IPS-18a (cell line): ENCODE data around the gene CEP152.

Experiments used
- H3K27ac ChIP-seq: one replicate; pipeline ENCODE4 v1.5.1; 2013; ENCODE audit warnings: low read length
- H3K27me3 ChIP-seq: one replicate; pipeline ENCODE4 v1.6.1; 2013; ENCODE audit warnings: mild to moderate bottlenecking, low read length; ENCODE audit not compliant: control insufficient read depth, insufficient read depth
- H3K36me3 ChIP-seq: one replicate; pipeline ENCODE4 v1.6.1; 2013; ENCODE audit warnings: low read depth, low read length; ENCODE audit not compliant: control insufficient read depth
- H3K4me1 ChIP-seq: one replicate; pipeline ENCODE4 v1.6.1; 2013; ENCODE audit warnings: low read depth, low read length; ENCODE audit not compliant: control insufficient read depth
- H3K4me3 ChIP-seq: one replicate; pipeline ENCODE4 v1.5.1; 2013; ENCODE audit warnings: low read length
- H3K9ac ChIP-seq: one replicate; pipeline ENCODE4 v1.6.1; 2013; ENCODE audit warnings: mild to moderate bottlenecking, low read length, moderate library complexity
- H3K9me3 ChIP-seq: one replicate; pipeline ENCODE4 v1.6.1; 2013; ENCODE audit warnings: low read depth, low read length; ENCODE audit not compliant: control insufficient read depth

CEP152 gene

GRCh38 chr15:48720646-48721045, 90.2 kb downstream of the CEP152 start:
- H3K4me1 ChIP-seq, result no peaks in the 10 kb centered on the region
- H3K9ac ChIP-seq, result no peak overlapping the region
- H3K4me3 ChIP-seq, result no peak overlapping the region
- H3K9me3 ChIP-seq, result no peaks in the 10 kb centered on the region
- no peak overlapping the region for H3K27ac ChIP-seq
- H3K36me3 ChIP-seq, result no peaks in the 10 kb centered on the region
- H3K27me3 ChIP-seq, result no peaks in the 10 kb centered on the region

- Histone ChIP-seq H3K9me3 (no peaks in the 10 kb centered on the region), H3K27me3 (no peaks in the 10 kb centered on the region), H3K4me1 (no peaks in the 10 kb centered on the region), H3K9ac (no peak overlapping the region), H3K4me3 (no peak overlapping the region), H3K27ac (no peak overlapping the region), H3K36me3 (no peaks in the 10 kb centered on the region)
These were observed 91.2 kb downstream of the CEP152 start for GRCh38 chr15:48719668-48720067.

- H3K9ac ChIP-seq, result no peak overlapping the region
- H3K27me3 ChIP-seq, result no peaks in the 10 kb centered on the region
- no peaks in the 10 kb centered on the region for H3K9me3 ChIP-seq
- no peak overlapping the region for H3K27ac ChIP-seq
- H3K36me3 ChIP-seq, result no peaks in the 10 kb centered on the region
- no peaks in the 10 kb centered on the region for H3K4me1 ChIP-seq
- H3K4me3 ChIP-seq, result no peak overlapping the region
These were observed 92.2 kb downstream of the CEP152 start for GRCh38 chr15:48718646-48719045.

- H3K27me3 ChIP-seq, result no peaks in the 10 kb centered on the region
- H3K9me3 ChIP-seq, result no peaks in the 10 kb centered on the region
- no peak overlapping the region for H3K4me3 ChIP-seq
- H3K27ac ChIP-seq, result no peak overlapping the region
- no peaks in the 10 kb centered on the region for H3K36me3 ChIP-seq
- H3K4me1 ChIP-seq, result no peaks in the 10 kb centered on the region
- no peak overlapping the region for H3K9ac ChIP-seq
These were observed 93.4 kb downstream of the CEP152 start for GRCh38 chr15:48717458-48717857.

- Histone ChIP-seq H3K4me1 (no peaks in the 10 kb centered on the region), H3K4me3 (no peak overlapping the region), H3K9me3 (no peaks in the 10 kb centered on the region), H3K27me3 (no peaks in the 10 kb centered on the region), H3K9ac (no peak overlapping the region), H3K36me3 (no peaks in the 10 kb centered on the region), H3K27ac (no peak overlapping the region)
These were observed 98.3 kb downstream of the CEP152 start for GRCh38 chr15:48712546-48712945.

GRCh38 chr15:48710952-48711495, 99.8 kb downstream of the CEP152 start:
- Histone ChIP-seq H3K27ac (no peak overlapping the region), H3K36me3 (no peaks in the 10 kb centered on the region), H3K9ac (no peak overlapping the region), H3K4me1 (no peaks in the 10 kb centered on the region), H3K27me3 (no peaks in the 10 kb centered on the region), H3K9me3 (no peaks in the 10 kb centered on the region), H3K4me3 (no peak overlapping the region)

GRCh38 chr15:48708641-48709040, 102.2 kb downstream of the CEP152 start:
- no peaks in the 10 kb centered on the region for H3K27me3 ChIP-seq
- no peaks in the 10 kb centered on the region for H3K36me3 ChIP-seq
- H3K4me1 ChIP-seq, result no peaks in the 10 kb centered on the region

GRCh38 chr15:48705381-48705780, 105.5 kb downstream of the CEP152 start:
- H3K9ac ChIP-seq, result no peak overlapping the region
- no peaks in the 10 kb centered on the region for H3K9me3 ChIP-seq
- no peaks in the 10 kb centered on the region for H3K36me3 ChIP-seq
- H3K27ac ChIP-seq, result no peak overlapping the region
- H3K4me3 ChIP-seq, result no peak overlapping the region
- no peaks in the 10 kb centered on the region for H3K4me1 ChIP-seq
- H3K27me3 ChIP-seq, result no peaks in the 10 kb centered on the region

More at GRCh38 chr15:48708641-48709040, 102.2 kb downstream of the CEP152 start:
- no peak overlapping the region for H3K9ac ChIP-seq
- H3K4me3 ChIP-seq, result no peak overlapping the region
- no peak overlapping the region for H3K27ac ChIP-seq
- no peaks in the 10 kb centered on the region for H3K9me3 ChIP-seq

- H3K27me3 ChIP-seq, result no peaks in the 10 kb centered on the region
- no peak overlapping the region for H3K27ac ChIP-seq
- H3K9me3 ChIP-seq, result no peaks in the 10 kb centered on the region
- H3K9ac ChIP-seq, result no peak overlapping the region
- no peak overlapping the region for H3K4me3 ChIP-seq
- no peaks in the 10 kb centered on the region for H3K4me1 ChIP-seq
- no peaks in the 10 kb centered on the region for H3K36me3 ChIP-seq
These were observed 107.3 kb downstream of the CEP152 start for GRCh38 chr15:48703544-48703943.

GRCh38 chr15:48702569-48703236, 108.2 kb downstream of the CEP152 start:
- Histone ChIP-seq H3K4me3 (no peak overlapping the region), H3K9ac (no peak overlapping the region), H3K4me1 (no peaks in the 10 kb centered on the region), H3K36me3 (no peaks in the 10 kb centered on the region), H3K27ac (no peak overlapping the region), H3K9me3 (no peaks in the 10 kb centered on the region), H3K27me3 (no peaks in the 10 kb centered on the region)

- no peaks in the 10 kb centered on the region for H3K27me3 ChIP-seq
- H3K9me3 ChIP-seq, result no peaks in the 10 kb centered on the region
- H3K27ac ChIP-seq, result no peak overlapping the region
These were observed 114.1 kb downstream of the CEP152 start for GRCh38 chr15:48696627-48697312.

More at GRCh38 chr15:48696627-48697312, 114.1 kb downstream of the CEP152 start:
- Histone ChIP-seq H3K4me1 (no peaks in the 10 kb centered on the region), H3K4me3 (no peak overlapping the region), H3K36me3 (no peaks in the 10 kb centered on the region), H3K9ac (no peak overlapping the region)
